Measurements from ENCODE around the gene SLC45A3. TPM values are rescaled to one million over a fixed set of nuclear protein-coding genes. Genes with fewer than 3 reads are reported as not detected.

SLC45A3 gene
- total RNA-seq, 1 donor, result 2.0 TPM

DNA sequence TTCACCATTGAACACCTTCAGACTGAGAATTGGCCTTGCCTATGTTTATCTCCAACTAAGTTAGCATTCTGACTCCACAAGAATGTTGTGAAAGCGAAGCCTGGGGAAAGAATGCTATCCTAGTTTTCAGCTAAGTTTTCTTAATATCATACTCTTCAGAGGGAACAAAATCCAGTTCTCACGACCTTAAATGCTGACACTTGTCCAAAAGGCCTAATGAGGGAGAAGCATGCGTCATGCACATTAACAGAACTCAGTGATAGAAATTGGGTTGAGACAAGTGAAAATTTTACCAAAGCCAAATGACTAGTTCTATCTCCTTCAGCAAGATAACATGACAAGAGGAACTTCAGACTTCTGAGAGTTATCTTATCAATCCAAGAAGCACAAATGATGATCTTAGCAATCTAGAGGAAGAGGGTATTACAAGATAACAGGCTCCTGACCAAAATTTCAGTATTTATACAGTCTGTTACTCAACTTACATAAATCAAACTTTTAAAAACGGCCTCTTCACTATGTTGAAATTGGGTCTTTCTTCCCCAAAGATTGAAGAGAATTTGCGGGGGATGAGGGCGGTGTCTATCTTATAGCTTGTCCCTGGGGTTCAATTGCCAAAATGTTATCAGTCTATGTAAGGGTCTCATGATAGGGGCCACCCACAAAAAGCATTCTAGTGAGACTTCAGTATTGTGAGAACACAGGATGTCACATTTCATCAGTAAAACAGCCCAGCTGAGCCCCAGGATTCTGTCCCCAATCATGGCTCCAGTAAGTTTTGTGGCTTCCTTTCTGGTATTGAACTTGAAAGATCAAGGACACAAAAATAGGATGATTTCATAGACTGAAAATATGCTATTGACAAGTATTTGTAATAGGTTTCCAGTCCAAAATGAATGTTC lies 26.5 kb upstream of the SLC45A3 start:
- no peaks in the 10 kb centered on the region for H3K9me3 ChIP-seq (ENCODE audit: low read depth, low read length)
- peaks cover 39% of the 10 kb centered on the region for H3K4me1 ChIP-seq (ENCODE audit: insufficient read depth, low read length)
- no peaks in the 10 kb centered on the region for H3K27me3 ChIP-seq (ENCODE audit: insufficient read depth, low read length)
- no peak overlapping the region for H3K4me3 ChIP-seq (ENCODE audit: low read length)

DNA sequence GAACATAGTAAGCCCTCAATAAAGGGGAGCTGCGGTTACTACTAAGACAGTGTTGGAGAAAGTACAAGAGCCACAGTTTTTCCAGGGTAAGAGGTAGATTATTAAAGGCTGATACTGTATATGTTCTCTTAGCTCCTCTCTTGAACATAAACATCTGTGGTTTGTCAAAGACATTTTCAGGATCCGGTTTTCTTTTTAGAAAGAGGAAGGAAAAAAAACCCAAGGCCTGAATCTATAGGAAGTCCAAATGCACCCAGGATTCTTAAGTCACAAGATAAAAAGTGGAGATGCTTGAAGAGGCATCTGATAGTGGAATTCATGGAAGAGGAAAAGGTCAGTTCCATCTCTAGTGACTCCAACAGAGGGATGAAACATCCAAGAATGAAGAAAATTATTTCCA lies 24.6 kb upstream of the SLC45A3 start:
- H3K4me3 ChIP-seq (ENCODE audit: low read length), result no peak overlapping the region
- no peaks in the 10 kb centered on the region for H3K27me3 ChIP-seq (ENCODE audit: insufficient read depth, low read length)
- peaks cover 39% of the 10 kb centered on the region for H3K4me1 ChIP-seq (ENCODE audit: insufficient read depth, low read length)
- no peaks in the 10 kb centered on the region for H3K9me3 ChIP-seq (ENCODE audit: low read depth, low read length)

DNA sequence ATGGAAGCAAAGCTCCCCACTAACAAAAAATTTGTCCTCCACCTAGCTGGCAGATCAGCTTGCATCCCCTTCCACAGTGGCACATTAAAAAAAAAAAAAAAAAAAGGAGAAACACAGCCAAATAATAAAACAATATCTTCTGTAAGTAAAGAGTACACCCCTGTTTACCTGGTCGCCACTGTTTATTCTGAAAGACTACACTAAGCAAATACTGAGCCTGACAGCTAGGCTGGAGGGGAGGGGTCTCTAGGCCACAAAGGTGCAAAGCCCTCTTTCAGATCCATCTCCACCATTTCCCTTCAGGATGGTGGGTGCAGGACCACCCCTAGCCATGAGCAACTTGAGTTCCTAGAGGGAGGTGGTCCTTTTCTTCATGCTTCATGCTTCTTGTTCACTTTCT lies 22.8 kb upstream of the SLC45A3 start:
- no peak overlapping the region for H3K4me3 ChIP-seq (ENCODE audit: low read length)
- no peaks in the 10 kb centered on the region for H3K27me3 ChIP-seq (ENCODE audit: insufficient read depth, low read length)
- no peaks in the 10 kb centered on the region for H3K9me3 ChIP-seq (ENCODE audit: low read depth, low read length)
- peaks cover 39% of the 10 kb centered on the region for H3K4me1 ChIP-seq (ENCODE audit: insufficient read depth, low read length)

DNA sequence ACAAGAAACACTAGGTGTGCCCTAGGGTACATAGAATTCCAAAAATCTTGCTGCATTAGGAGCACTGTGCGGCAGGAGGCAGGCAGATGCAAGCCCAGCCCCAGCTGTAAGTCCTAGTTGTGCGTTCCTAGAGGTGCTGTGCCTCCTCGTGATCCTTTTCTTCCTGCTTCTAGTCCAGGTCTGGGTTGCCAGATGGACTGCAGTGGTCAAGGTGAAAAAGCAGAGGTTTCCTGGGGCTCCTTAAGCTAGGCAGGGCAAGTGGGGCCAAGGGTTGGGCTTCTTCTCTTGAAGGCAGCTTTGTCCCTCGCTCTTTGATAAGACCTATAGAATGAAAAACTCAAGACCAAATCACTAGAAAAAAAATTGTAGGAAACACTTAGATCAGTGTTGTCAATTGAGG lies 21.6 kb upstream of the SLC45A3 start:
- no peak overlapping the region for H3K4me3 ChIP-seq (ENCODE audit: low read length)
- no peaks in the 10 kb centered on the region for H3K9me3 ChIP-seq (ENCODE audit: low read depth, low read length)
- H3K4me1 ChIP-seq (ENCODE audit: insufficient read depth, low read length), result peaks cover 33% of the 10 kb centered on the region
- no peaks in the 10 kb centered on the region for H3K27me3 ChIP-seq (ENCODE audit: insufficient read depth, low read length)

DNA sequence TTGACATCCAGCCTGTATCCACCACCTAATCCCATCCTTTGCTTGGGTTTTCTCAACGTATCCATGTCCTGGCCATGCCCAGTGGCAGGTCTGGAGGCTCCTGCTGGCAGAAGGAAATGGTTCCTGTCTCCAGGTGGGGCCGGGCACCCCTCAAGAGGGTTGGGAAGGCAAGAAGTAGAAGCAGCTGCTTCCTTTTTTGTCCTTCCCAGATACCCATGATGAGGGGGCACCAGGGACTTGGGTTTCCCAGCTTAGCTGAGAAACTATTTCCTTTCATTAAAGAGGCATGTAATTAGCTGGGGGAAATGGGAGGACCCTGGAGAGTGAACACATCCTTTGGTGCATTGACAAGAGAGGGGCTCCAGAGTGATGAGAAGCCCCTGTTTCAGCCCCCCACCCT lies 21.1 kb upstream of the SLC45A3 start:
- Histone ChIP-seq H3K4me1 (ENCODE audit: insufficient read depth, low read length) (peaks cover 30% of the 10 kb centered on the region), H3K27me3 (ENCODE audit: insufficient read depth, low read length) (no peaks in the 10 kb centered on the region), H3K4me3 (ENCODE audit: low read length) (no peak overlapping the region), H3K9me3 (ENCODE audit: low read depth, low read length) (no peaks in the 10 kb centered on the region)

DNA sequence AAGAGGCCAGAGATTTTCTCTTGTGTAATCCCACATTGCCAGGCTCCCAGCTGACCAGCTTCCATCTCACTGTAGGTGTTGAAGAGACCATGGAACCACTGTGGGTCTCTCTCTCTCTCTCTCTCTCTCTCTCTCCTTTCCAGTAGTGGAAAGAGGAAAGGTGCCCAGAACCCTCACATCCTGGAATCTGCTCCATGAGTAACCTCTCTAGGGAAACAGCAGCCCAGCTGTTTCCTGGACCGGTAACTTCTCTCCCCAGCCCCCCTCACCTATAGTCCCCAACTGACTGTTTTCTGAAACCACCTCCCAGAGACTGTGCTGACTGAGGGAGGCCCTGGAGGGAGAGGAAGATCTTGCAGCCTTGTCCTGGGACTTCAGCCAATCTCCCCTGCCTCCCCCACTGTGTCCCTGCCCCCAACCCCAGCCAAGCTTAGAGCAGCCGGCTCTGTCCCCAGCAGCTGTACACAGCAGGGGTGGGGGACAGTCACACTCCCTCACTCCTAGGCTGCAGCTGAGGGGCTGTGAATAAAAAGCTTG lies 20.6 kb upstream of the SLC45A3 start:
- Histone ChIP-seq H3K4me3 (ENCODE audit: low read length) (no peak overlapping the region), H3K27me3 (ENCODE audit: insufficient read depth, low read length) (no peaks in the 10 kb centered on the region), H3K4me1 (ENCODE audit: insufficient read depth, low read length) (peaks cover 29% of the 10 kb centered on the region), H3K9me3 (ENCODE audit: low read depth, low read length) (no peaks in the 10 kb centered on the region)

DNA sequence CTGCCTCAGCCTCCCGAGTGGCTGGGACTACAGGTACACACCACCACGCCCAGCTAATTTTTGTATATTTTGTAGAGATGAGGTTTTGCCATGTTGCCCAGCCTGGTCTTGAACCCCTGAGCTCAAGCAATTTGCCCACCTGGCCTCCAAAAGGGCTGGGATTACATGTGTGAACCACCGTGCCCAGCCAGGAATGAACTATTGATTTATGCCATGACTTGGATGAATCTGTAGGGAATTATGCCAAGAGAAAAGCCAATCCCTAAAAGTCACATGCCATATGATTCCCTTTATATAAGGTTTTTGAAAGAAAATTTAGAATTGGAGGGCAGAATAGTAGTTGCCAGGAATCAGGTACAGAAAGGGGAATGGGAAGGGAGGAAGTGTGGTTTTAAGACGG lies 19.1 kb upstream of the SLC45A3 start:
- Histone ChIP-seq H3K9me3 (ENCODE audit: low read depth, low read length) (no peaks in the 10 kb centered on the region), H3K4me1 (ENCODE audit: insufficient read depth, low read length) (peaks cover 14% of the 10 kb centered on the region), H3K27me3 (ENCODE audit: insufficient read depth, low read length) (no peaks in the 10 kb centered on the region), H3K4me3 (ENCODE audit: low read length) (no peak overlapping the region)

DNA sequence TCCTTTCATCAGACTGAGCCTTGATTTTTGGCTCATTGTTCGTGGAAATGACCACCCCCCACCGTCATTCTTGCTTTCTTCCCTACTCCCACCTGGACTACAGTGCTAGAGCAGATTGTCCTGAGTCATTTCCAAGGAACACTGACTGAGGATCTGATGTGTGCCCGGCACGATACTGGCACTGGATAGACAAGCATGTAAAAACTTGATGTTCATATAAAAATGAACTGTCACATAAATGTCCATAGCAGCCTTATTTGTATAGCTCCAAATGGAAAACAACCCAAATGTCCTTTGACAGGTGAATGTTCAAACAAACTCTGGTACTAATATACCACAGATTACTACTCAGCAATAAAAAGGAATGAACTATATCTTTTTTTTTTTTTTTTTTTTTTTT lies 18.6 kb upstream of the SLC45A3 start:
- Histone ChIP-seq H3K4me1 (ENCODE audit: insufficient read depth, low read length) (peaks cover 9% of the 10 kb centered on the region), H3K9me3 (ENCODE audit: low read depth, low read length) (no peaks in the 10 kb centered on the region), H3K27me3 (ENCODE audit: insufficient read depth, low read length) (no peaks in the 10 kb centered on the region), H3K4me3 (ENCODE audit: low read length) (no peak overlapping the region)

DNA sequence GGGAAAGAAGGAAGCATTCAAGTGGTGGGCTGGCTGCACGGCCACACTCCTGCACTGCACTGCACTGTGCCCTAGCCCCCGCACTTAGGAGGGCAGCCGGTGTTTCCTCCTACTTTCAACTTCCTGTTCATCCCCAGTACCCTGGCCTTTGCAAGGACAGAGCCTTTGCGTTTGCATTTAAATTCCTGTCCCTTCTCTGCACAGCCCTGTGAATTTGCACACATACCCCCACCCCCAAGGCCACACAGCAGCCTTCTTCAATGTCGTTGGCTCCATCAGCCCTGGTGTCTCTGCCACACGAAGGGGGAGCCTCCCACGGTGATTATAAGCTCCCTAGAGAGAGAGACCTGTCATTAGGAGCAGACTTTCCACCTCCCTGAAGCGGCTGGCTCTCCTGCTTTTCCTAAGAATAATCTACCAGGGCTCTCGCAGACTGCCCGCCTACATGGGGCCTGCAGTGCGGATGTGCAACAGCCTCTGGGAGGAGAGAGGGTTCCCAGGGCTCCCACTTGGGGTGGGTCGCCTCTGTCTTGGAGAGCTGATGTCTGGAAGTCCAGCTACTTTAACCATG lies 13.2 kb upstream of the SLC45A3 start:
- Histone ChIP-seq H3K4me1 (ENCODE audit: insufficient read depth, low read length) (peaks cover 5% of the 10 kb centered on the region), H3K27me3 (ENCODE audit: insufficient read depth, low read length) (no peaks in the 10 kb centered on the region), H3K9me3 (ENCODE audit: low read depth, low read length) (no peaks in the 10 kb centered on the region), H3K4me3 (ENCODE audit: low read length) (no peak overlapping the region)

DNA sequence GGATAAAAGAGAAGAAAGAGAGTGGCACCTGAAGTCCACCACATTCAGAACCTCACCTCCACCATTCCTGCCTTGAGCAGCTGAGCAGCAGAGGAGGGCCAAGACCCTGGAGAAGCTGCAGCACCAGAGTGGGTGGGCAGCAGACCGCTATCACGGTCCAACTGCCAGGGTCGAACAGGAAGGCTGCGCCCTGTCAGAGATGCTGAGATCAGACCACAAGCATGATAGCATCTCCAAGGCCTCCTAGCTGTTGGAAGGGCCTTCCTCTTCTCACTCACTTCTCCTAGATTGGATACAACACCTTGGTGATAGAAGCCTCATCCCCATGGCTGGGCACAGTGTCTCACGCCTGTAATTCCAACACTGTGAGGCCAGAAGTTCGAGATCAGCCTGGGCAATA lies 12.1 kb upstream of the SLC45A3 start:
- Histone ChIP-seq H3K4me1 (ENCODE audit: insufficient read depth, low read length) (peaks cover 5% of the 10 kb centered on the region), H3K9me3 (ENCODE audit: low read depth, low read length) (no peaks in the 10 kb centered on the region), H3K4me3 (ENCODE audit: low read length) (no peak overlapping the region), H3K27me3 (ENCODE audit: insufficient read depth, low read length) (no peaks in the 10 kb centered on the region)

DNA sequence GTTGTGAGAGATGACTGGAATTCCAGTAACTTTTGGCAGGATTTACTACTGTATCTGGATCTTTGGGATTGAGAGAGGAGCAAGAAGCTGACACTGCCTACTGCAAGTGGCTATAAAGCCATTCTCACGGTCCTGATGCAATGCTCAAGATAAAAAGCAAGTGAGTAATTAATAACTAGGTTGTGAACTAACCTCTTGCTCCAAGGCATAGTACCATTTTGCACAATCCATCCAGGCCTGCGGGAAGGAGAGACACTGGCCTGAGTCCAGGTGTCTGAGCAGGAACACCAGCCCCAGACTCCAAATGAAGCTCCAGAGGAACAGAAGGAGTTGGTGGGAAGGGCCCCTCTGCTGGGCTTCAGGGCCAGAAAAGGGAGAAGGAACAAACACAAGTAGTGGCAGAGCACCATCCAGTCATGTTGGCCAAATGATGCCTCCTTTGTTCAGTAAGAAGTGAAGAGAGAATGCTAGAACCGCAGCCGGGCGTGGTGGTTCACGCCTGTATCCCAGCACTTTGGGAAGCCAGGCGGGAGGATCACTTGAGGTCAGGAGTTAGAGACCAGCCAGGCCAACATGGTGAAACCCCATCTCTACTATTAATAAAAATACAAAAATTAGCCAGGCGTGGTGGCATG lies 9.9 kb upstream of the SLC45A3 start:
- Histone ChIP-seq H3K27me3 (ENCODE audit: insufficient read depth, low read length) (no peaks in the 10 kb centered on the region), H3K4me1 (ENCODE audit: insufficient read depth, low read length) (peaks cover 5% of the 10 kb centered on the region), H3K4me3 (ENCODE audit: low read length) (no peak overlapping the region), H3K9me3 (ENCODE audit: low read depth, low read length) (no peaks in the 10 kb centered on the region)

DNA sequence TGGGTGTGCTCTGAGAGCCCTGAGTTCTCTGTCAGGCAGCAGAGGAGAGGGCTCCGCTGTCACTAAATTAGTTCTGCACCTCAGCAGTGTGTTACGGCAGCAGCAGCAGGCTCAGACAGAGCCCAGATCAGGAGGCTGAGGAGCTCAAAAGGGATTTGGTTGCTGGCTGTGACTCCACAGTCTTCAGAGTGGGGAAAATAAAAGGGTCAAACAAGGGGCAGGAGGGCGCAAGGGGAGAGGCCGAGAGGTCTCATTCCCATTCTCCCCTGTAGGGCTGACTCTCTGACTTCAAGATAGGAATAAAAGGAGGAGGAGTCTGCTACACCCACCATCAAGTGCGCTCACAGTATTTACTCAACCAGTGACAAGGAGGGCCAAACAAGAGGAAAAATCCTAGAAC lies 9.2 kb upstream of the SLC45A3 start:
- H3K4me1 ChIP-seq (ENCODE audit: insufficient read depth, low read length), result peaks cover 5% of the 10 kb centered on the region

DNA sequence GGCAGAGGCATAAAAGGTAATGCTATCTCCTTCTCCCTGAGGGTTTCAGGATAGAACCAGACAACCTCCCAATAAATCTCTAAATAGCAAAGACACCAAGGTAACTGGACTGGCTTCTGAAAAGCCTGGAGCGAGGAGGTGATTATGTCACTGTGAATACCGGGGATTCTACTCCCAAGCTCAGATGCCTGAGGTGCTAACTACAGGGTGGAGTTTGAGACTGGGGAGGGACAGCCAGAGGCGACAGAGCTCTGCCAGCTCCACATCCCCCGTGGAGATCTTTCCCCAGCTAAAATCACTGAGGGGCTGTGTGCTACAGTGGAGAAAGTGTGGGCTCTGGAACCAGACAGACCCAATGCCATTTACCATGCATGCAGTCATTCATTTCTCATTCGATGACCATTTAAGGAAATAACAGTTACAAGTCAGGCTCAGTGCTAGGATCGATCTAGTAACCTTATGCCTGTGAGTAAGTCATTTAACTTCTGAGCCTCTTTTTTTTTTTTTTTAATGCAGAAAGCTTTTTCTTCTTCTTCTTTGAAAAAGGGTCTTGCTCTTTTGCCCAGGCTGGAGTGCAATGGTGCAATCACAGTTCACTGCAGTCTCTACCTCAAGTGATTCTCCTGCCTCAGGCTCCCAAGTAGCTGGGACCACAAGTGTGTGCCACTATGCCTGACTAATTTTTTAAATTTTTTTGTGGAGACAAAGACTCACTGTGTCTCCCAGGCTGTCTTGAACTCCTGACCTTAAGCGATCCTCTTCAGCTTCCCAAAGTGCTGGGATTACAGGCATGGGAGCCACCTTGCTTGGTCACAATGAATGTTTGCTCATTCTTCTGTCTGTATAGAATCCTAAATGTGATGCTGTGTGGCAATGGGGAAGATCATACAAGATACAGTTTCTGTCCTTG lies 8.1 kb upstream of the SLC45A3 start:
- no peaks in the 10 kb centered on the region for H3K9me3 ChIP-seq (ENCODE audit: low read depth, low read length)
- H3K4me1 ChIP-seq (ENCODE audit: insufficient read depth, low read length), result peaks cover 5% of the 10 kb centered on the region
- H3K27me3 ChIP-seq (ENCODE audit: insufficient read depth, low read length), result no peaks in the 10 kb centered on the region
- H3K4me3 ChIP-seq (ENCODE audit: low read length), result no peak overlapping the region

More for the DNA sequence above, 9.2 kb upstream of the SLC45A3 start:
- no peaks in the 10 kb centered on the region for H3K27me3 ChIP-seq (ENCODE audit: insufficient read depth, low read length)
- H3K9me3 ChIP-seq (ENCODE audit: low read depth, low read length), result no peaks in the 10 kb centered on the region
- no peak overlapping the region for H3K4me3 ChIP-seq (ENCODE audit: low read length)

DNA sequence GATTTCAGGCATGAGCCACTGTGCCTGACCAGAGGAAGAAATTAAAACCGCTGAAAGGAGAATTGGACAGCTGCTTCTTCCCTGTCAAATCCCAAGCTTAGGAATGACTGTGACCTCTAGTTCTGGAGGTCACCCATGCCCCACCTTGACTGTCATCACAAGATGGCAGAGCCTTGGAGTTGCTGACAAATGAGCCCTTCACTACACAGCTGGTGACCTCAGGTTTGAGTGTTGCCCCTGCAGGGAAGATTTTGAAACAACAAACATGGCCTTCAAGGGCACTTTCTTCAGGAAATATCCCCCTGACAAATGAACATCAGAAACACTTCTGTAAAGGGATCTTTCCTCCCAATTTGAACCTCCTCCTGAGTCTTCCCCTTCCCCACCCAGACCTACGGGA lies 6.9 kb upstream of the SLC45A3 start:
- Histone ChIP-seq H3K4me1 (ENCODE audit: insufficient read depth, low read length) (no peaks in the 10 kb centered on the region), H3K27me3 (ENCODE audit: insufficient read depth, low read length) (no peaks in the 10 kb centered on the region), H3K9me3 (ENCODE audit: low read depth, low read length) (no peaks in the 10 kb centered on the region), H3K4me3 (ENCODE audit: low read length) (no peak overlapping the region)
